ENCODE results near the gene LHFPL5. TPM values are rescaled to one million over a fixed set of nuclear protein-coding genes. Genes with fewer than 3 reads are reported as not detected.
A peak's percentile ranks its signal among the peaks of the same experiment; 100 is the strongest.

Gene LHFPL5
- total and polyA plus RNA-seq, 2 of the 13 experiments (the other 11 are each of a cell fraction or from before 2014, with no cell fraction given): 0.03 TPM; not detected in 1

GRCh38 chr6:35757456-35758123 lies 47.6 kb upstream of the LHFPL5 start (continued):
- TF ChIP-seq SALL1 (CRISPR knock-in tag; IDR thresholded peaks at IDR 0.05) (peak; percentile 21; the same call in 1 of the 2 replicates), CEBPG (CRISPR knock-in tag; IDR thresholded peaks at IDR 0.05) (0 out of 2 replicates have a peak, but pooled peaks have one; percentile 18), FOSL2 (CRISPR knock-in tag; IDR thresholded peaks at IDR 0.05) (peak; percentile 13; the same call in 1 of the 2 replicates), XRCC5 (optimal IDR thresholded peaks at IDR 0.05; ENCODE audit: low read length) (peak; percentile 68)

- Histone ChIP-seq H2AFZ (ENCODE audit: low read length) (no peak overlapping the region), H3K27ac (ENCODE audit: extremely low read length, insufficient read depth, low read length) (no peak overlapping the region), H3K9ac (ENCODE audit: insufficient read depth, low read depth, low read length) (no peak overlapping the region), H3K27me3 (ENCODE audit: control insufficient read depth in 1 of 2, insufficient read depth in 2 of 2, low read length in 2 of 2) (peaks cover 6 to 36% of the 10 kb centered on the region in 2 experiments; a peak in 4 of 5 replicates), H4K20me1 (ENCODE audit: insufficient read depth, low read length) (no peaks in the 10 kb centered on the region), H3K4me3 (replicated peaks in 1 of 3; ENCODE audit: insufficient read depth in 1 of 3, low read depth in 2 of 3, low read length in 3 of 3) (no peak overlapping the region), H3K36me3 (replicated peaks in 1 of 2; ENCODE audit: control insufficient read depth in 1 of 2, insufficient read depth in 2 of 2, low read length in 2 of 2) (no peaks in the 10 kb centered on the region), H3K4me2 (ENCODE audit: low read depth, low read length) (no peak overlapping the region), H3K4me1 (ENCODE audit: insufficient read depth, low read length) (0 out of 2 replicates have a peak, but pooled peaks cover 11% of the 10 kb centered on the region), H3K79me2 (ENCODE audit: insufficient read depth, low read length) (no peaks in the 10 kb centered on the region), H3K9me3 (ENCODE audit: low read length) (no peaks in the 10 kb centered on the region)
- ATAC-seq (no peak), FAIRE-seq (no peak), DNase-seq (ENCODE audit: low spot score) (no peak)
- BruUV-seq (replicated peaks): no TSS peak
- POLR2A ChIA-PET: no interaction called here
- 22% methylated on average over 3 of the region's 3 CpGs for WGBS (ENCODE audit: low lambda C conversion rate)
- in situ Hi-C loops (cut with HindIII; ENCODE audit: extremely low pct_ligation_motif_present, low pct_unique_long_range_greater_than_20kb): no loop called here
- CTCF ChIA-PET (ENCODE audit: low intra/inter-chr PET ratio, low total read pairs): no interaction called here
- intact Hi-C loops (cut with micrococcal nuclease; ENCODE audit: unreplicated experiment): no loop called here
- TF ChIP-seq GATA4 (IDR thresholded peaks at IDR 0.05; ENCODE audit: borderline replicate concordance, low read depth) (no peak), FOXK2 (IDR thresholded peaks at IDR 0.05) (no peak), ARID2 (CRISPR knock-in tag; IDR thresholded peaks at IDR 0.05; ENCODE audit: borderline replicate concordance) (no peak), YEATS4 (CRISPR knock-in tag; IDR thresholded peaks at IDR 0.05; ENCODE audit: borderline replicate concordance) (no peak), ZNF589 (CRISPR knock-in tag; conservative IDR thresholded peaks at IDR 0.05) (no peak), SALL2 (CRISPR knock-in tag; IDR thresholded peaks at IDR 0.05) (no peak), ZC3H4 (CRISPR knock-in tag; IDR thresholded peaks at IDR 0.05; ENCODE audit: borderline replicate concordance) (no peak), HNRNPH1 (optimal IDR thresholded peaks at IDR 0.05; ENCODE audit: low read depth, low read length) (no peak), ASH2L (IDR thresholded peaks at IDR 0.05; ENCODE audit: insufficient read length, low read depth, low read length) (no peak), ZBTB25 (CRISPR knock-in tag; IDR thresholded peaks at IDR 0.05) (no peak), ZHX2 (IDR thresholded peaks at IDR 0.05; ENCODE audit: low read depth) (no peak), ZHX2 (CRISPR knock-in tag; IDR thresholded peaks at IDR 0.05; ENCODE audit: borderline replicate concordance) (no peak)
Observed at GRCh38 chr6:35759426-35759825, 45.7 kb upstream of the LHFPL5 start.
